Adipose tissue (tissue), 3 donors: ENCODE measurements around the gene GDF7. TPM values are rescaled to one million over a fixed set of nuclear protein-coding genes. Genes with fewer than 3 reads are reported as not detected.
"Not testable (repeated sequence)": the region's sequence is repeated elsewhere in the genome, so short reads cannot be mapped to it uniquely, and the experiment has no call there.

ENCODE experiments used
- H3K27ac ChIP-seq: one replicate; pipeline ENCODE4 v1.5.1; 2013; ENCODE audit warnings: low read depth, low read length
- WGBS, 3 donors: extraction: QIAGEN DNeasy Blood & Tissue Kit; methylation state at CpG; one replicate each; pipeline ENCODE4 v1.1.7; 2013; 5-methylcytosine and 5-hydroxymethylcytosine counted together
- polyA plus RNA-seq, 3 donors: library from polyadenylated mRNA; stranded (reverse); fragments of 200-250 nt; gene quantifications; one replicate each; pipeline ENCODE4 v1.2.3, GENCODE V29; 2013
- donor health status: healthy with polysubstance abuse.
- donor health status: Bipolar disorder and iron deficiency.
- donor health status: healthy.

The GDF7 gene
- polyA plus RNA-seq, 3 donors = 0.02 to 0.09 TPM; not detected in 1

DNA sequence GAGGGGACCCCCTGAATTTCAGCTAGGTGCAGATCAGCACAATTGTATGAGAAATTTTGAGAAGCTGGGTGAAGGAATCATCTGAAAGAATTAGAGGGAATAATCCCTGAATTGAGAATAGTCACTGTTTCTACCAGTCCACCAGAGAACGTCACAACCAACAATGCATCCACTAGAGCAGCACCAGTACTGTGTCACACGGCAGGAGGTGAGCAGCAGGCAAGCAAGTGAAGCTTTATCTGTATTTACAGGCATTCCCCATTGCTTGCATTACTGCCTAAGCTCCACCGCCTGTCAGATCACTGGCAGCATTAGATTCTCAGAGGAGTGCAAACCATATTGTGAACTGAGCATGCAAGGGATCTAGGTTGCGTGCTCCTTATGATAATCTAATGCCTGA, 40.7 kb downstream of the GDF7 start:
- no peak overlapping the region for H3K27ac ChIP-seq
- 89 to 94% (median 89%) methylated on average over 4 of the region's 4 CpGs for WGBS, 3 donors

DNA sequence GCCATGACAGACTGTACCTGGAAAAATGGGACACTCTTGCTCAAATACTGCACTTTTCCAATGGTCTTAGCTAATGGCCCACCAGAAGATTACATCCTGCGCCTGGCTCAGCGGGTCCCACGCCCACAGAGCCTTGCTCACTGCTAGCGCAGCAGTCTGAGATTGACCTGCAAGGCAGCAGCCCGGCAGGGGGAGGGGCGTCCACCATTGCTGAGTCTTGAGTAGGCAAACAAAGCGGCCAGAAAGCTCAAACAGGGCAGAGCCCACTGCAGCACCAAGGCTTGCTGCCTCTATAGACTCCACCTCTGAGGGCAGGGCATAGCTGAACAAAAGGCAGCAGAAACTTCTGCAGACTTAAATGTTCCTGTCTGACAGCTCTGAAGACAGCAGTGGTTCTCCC, 44.7 kb downstream of the GDF7 start:
- WGBS, 3 donors = 94 to 99% (median 96%) methylated on average over 7 of the region's 7 CpGs
- not testable (repeated sequence) for H3K27ac ChIP-seq

- not testable (repeated sequence) for H3K27ac ChIP-seq
- WGBS, 3 donors = 87 to 93% (median 87%) methylated on average over 2 to 3 of the region's 3 CpGs
Observed at GRCh38 chr2:20713585-20713984, 46.6 kb downstream of the GDF7 start.

DNA sequence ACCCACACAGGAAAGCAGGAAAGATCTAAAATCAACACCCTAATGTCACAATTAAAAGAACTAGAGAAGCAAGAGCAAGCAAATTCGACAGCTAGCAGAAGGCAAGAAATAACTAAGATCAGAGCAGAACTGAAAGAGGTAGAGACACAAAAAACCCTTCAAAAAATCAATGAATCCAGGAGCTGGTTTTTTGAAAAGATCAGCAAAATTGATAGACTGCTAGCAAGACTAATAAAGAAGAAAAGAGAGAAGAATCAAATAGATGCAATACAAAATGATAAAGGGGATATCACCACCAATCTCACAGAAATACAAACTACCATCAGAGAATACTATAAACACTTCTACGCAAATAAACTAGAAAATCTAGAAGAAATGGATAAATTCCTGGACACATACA, 47.5 kb downstream of the GDF7 start:
- H3K27ac ChIP-seq = not testable (repeated sequence)
- 90 to 95% (median 95%) methylated on average over 2 of the region's 2 CpGs for WGBS, 3 donors

- not testable (repeated sequence) for H3K27ac ChIP-seq
- WGBS, 3 donors = 96 to 99% (median 96%) methylated on average over 3 of the region's 3 CpGs
Observed at GRCh38 chr2:20716164-20716563, 49.2 kb downstream of the GDF7 start.

DNA sequence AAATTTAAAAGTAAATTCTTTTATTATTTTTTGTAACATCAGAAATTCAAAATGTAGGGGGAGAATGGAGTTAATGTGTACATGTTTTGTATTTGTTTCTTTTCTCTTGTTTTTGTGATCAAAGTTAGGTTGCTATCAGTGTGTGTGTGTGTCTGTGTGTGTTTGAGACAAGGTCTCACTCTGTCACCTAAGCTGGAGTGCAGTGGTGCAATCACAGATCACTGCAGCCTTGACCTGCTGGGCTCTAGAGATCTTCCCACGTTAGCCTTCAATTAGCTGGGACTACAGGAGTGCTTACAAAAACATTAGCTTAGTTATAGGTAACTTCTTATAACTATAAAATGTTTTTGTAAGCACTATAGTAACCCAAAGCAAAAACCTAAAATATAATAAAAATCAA, 50.7 kb downstream of the GDF7 start:
- 70 to 84% (median 80%) methylated on average over 1 of the region's 1 CpG for WGBS, 3 donors
- H3K27ac ChIP-seq = no peak overlapping the region

- 94 to 100% (median 97%) methylated on average over 1 of the region's 1 CpG for WGBS, 3 donors
Observed at GRCh38 chr2:20722592-20723240, 55.8 kb downstream of the GDF7 start.

GRCh38 chr2:20723543-20723942, 56.6 kb downstream of the GDF7 start:
- no peak overlapping the region for H3K27ac ChIP-seq

More at GRCh38 chr2:20722592-20723240, 55.8 kb downstream of the GDF7 start:
- no peak overlapping the region for H3K27ac ChIP-seq

- no peak overlapping the region for H3K27ac ChIP-seq
- 97 to 99% (median 98%) methylated on average over 3 of the region's 3 CpGs for WGBS, 3 donors
Observed at GRCh38 chr2:20724500-20725053, 57.6 kb downstream of the GDF7 start.

- WGBS, 3 donors = 94 to 98% (median 96%) methylated on average over 2 of the region's 2 CpGs
- no peak overlapping the region for H3K27ac ChIP-seq
Observed at GRCh38 chr2:20725782-20726181, 58.8 kb downstream of the GDF7 start.

DNA sequence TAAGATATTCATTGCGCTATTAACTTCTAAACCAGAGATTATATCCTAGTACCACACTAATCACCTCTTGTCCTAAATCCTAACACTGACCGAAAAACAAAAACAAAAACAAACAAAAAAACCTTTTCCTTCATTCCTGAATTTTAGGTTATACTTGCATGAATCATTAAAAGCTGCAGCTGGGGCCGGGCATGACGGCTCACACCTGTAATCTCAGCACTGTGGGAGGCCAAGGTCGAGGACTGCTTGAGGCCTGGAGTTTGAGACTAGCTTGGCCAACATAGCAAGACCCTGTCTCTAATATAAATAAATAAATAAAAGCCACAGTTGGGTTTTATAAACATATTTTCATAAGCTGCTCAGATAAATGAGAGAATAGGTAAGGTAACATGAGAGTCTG, 60.0 kb downstream of the GDF7 start:
- H3K27ac ChIP-seq = no peak overlapping the region
- WGBS, 3 donors = 93 to 98% (median 97%) methylated on average over 5 of the region's 5 CpGs

DNA sequence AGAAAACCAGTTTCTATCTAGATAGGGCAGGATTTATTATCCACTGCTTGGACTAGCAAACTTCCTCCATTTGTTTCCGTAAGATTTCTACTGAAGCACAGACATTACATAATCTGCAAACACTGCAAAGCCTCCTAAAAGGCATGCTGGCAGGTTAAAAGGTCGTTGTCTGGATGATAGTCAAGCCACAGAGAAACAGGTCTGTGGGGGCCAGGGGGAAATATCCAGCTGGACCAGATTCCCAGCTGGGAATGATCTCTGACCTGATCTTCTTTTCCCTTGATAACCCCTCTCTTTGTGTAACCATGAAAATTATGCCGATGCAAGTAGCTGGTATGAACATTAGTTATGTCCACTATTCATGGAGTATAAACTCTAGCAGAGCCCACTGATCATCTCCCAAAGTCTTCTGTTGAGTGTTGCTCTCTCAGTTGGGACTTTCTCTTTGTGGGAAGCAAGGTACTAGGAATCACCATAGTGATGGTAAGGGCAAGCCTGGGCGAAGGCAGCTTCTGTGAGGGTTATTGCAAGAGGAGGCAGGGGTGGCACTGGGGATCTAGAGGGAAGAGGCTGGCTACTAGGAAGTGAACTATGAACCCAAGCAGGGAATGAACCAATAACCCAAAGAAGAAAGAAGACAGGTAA, 61.3 kb downstream of the GDF7 start:
- WGBS, 3 donors = 33 to 45% (median 34%) methylated on average over 4 of the region's 4 CpGs
- no peak overlapping the region for H3K27ac ChIP-seq

Other genes with a start within 250 kb of the GDF7 start
- 100 to 1,000 TPM; 155 to 963 (median 704) TPM for gene RHOB, start 220.1 kb upstream of the GDF7 start, polyA plus RNA-seq
- gene HS1BP3, start 16.0 kb upstream of the GDF7 start, polyA plus RNA-seq = 10 to 100 TPM; 11.9 to 25.1 (median 14.8) TPM
- gene LDAH, start 156.0 kb downstream of the GDF7 start, polyA plus RNA-seq = 1 to 10 TPM; 6.3 to 8.2 (median 7.0) TPM